HG02678 (cell line): ENCODE data around the gene GNAQ.

Experiments used
- ATAC-seq: cut with Tn5 transposase; IDR thresholded peaks from one replicate; pipeline ENCODE4 v1.9.1; 2021; ENCODE audit warnings: mild to moderate bottlenecking, moderate library complexity; ENCODE audit not compliant: unreplicated experiment

Gene GNAQ

GRCh38 chr9:77947651-77948050 lies 84.0 kb downstream of the GNAQ start:
- no peak for ATAC-seq

DNA sequence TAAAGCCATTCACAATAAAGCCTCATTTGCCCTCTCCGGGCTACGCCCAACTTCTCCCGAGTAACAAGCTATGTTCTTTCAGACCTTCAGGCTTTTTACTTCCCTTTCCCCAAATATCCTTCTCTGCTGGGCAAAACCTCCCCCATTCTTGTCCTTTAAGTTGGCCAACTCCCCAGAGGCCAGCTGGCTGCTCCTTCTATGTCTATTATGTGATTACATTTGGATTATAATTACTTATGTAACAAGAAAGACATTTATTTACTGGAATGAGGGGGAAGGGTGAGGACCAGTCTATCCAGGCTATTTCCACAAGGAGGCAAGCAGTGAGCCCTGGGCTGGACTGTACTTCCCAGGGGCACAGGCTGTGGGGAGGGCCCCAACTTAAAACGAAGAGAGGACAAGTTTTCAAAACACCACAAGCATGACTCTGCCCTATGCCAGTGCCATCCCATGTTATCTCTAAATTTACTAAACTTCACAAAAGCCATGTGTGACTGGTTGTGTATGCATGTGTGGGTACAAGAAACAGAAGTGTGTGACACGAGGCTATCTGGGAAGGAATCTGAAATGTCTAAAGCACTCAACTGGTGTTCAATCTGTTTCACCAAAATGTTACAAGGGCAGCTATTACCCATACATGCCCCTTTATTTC lies 84.5 kb downstream of the GNAQ start:
- ATAC-seq = no peak

DNA sequence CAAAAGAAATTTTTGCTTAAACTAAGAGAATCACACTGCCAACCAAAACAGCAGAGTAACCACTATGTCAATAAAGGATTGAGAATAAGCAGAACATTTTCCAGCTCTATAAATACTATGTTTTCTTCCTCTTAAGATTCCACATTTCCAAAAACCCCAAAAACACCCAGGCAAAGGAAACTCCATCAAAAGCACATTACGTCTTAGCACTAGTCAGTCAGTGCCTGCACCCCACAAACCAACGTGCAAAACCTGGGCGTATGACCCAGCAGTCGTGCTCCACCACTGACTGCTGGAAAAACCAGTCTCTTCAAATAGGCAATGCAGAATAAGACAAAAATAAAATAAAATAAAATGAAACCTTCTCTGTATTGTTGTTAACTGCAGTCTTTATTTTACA lies 85.3 kb downstream of the GNAQ start:
- ATAC-seq = no peak

GRCh38 chr9:77945798-77946197 lies 85.8 kb downstream of the GNAQ start:
- no peak for ATAC-seq

- no peak for ATAC-seq
These were observed 86.9 kb downstream of the GNAQ start for GRCh38 chr9:77944556-77945243.

DNA sequence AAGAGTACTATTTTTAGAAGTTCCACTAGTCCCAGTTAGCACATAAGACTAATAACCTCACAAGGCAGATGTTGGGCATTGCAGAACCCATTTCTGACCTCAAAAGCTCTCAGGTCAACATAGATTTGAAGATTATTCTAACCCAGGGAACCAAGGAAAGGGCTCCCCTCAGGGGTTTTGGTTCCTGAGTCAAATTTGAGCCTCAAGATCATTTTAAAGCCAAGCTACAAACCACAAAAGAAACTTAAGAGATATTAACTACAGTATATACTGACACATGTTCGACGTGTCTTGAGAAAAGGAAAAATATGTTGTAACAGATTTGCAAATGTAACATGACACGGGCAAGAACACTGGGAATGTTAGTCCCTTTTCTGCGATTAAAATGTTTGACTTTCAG lies 88.6 kb downstream of the GNAQ start:
- no peak for ATAC-seq

GRCh38 chr9:77939149-77939668 lies 92.4 kb downstream of the GNAQ start:
- ATAC-seq = no peak

GRCh38 chr9:77938163-77938562 lies 93.4 kb downstream of the GNAQ start:
- ATAC-seq = no peak

DNA sequence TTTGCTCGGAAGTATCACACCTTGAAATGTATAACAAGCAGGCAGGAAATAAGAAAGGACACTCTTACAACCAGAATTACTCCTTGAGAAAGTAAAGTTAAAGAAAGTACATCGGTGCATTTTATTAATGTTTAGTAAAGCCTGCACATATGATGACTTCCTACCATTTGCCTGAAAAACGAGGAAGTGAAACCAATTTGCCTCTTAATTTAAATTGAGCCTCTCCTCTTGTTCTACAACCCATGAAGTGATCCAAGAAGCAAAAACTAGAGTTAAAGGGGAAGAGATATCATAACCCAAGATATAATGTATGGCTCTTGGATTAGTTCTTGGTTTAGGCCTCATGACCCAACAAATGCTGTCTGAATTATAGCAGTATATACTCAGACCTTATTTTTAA lies 95.6 kb downstream of the GNAQ start:
- ATAC-seq = no peak

GRCh38 chr9:77935211-77935610 lies 96.4 kb downstream of the GNAQ start:
- no peak for ATAC-seq

GRCh38 chr9:77933976-77934375 lies 97.6 kb downstream of the GNAQ start:
- ATAC-seq = no peak

GRCh38 chr9:77933019-77933418 lies 98.6 kb downstream of the GNAQ start:
- ATAC-seq = no peak

DNA sequence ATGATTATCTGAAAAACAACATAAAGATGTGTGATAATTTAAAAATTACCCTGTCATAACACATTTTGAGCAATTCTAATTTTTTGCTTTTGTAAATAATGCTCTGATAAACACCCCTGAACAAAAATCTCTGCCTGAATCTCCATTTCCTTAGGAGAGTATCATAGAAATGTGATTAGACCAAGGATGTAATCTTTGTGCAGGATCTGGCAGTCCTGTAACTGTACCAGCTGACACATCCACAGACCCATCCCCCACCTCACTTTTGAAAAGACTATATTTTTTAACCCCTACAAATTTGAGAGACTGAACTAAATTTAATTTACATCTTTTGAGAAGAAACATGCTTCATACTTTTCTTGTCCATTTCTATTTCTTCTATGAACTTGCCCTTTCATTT lies 101.7 kb downstream of the GNAQ start:
- ATAC-seq = no peak

- no peak for ATAC-seq
These were observed 104.3 kb downstream of the GNAQ start for GRCh38 chr9:77927265-77927664.

- no peak for ATAC-seq
These were observed 105.2 kb downstream of the GNAQ start for GRCh38 chr9:77926371-77926878.

- ATAC-seq = no peak
These were observed 109.0 kb downstream of the GNAQ start for GRCh38 chr9:77922591-77922990.

DNA sequence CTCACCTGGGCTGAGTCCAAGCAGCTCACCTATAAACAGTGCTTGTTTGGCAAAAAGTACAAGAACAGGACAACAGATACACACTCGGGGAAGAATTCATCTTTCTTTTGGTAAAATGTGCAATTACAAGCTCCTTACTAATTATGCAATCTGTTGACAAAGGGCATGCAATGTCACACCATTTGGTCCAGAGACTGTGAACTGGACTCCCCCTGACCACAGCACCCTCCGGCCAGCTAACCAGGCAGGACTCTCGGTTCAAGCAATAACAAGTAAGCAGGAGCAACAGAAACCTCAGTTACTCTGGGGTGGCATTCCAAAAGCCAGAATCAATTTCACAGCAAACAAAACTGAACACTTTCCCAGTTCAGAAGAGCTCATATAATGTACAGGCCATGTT lies 113.8 kb downstream of the GNAQ start:
- ATAC-seq = no peak

DNA sequence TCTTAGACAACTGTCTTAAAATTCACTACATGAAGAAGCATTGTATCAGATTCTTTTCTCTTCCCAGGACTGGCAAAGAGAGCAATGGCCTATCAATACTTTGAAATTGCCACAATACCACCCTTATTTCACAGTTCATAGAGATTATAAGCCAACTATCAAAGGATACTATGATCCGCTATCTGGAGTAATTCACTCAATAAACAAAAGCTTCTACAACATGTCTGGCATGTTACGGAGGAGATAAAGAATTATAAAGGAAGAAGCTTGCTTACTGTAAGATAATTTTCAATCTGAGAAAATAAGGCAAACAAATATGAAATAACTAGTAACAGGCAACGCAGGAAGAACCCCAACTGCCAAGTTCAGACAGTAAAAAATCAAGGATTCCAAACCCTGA lies 114.8 kb downstream of the GNAQ start:
- ATAC-seq = no peak

GRCh38 chr9:77916410-77916819 lies 115.2 kb downstream of the GNAQ start:
- ATAC-seq = peak; percentile 71

- no peak for ATAC-seq
These were observed 115.9 kb downstream of the GNAQ start for GRCh38 chr9:77915744-77916143.

DNA sequence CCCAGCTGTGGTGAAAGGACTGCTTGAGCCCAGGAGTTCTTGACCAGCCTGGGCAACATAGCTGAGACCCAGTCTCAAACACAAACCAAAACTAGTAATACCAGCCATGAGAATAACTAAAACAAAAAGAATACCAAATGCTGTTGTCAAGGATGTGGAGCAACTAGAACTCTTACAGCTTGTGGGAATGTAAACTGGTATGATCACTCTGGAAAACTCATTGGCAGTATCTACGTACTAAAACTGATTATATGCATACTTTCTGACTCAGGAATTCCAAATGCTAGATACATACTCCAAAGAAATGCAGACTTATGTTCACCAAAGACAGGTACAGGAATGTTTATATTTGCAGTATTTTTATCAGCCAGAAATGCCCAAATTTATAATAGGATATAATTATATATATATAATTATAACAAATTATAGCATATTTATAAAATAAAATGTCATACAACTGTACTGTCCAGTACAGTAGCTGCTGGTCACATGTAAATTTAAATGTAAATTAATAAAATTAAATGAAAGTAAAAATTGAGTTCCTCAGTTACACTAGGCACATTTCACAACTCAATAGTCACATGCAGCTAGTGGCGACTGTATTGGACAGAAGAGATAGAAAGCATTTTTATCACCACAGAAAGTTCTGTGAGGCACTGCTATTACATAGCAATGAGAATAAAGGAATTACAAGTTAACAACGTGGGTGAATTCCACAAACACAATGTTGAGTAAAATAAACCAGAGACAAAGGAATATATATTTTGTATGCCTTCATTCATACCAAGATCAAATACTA lies 118.5 kb downstream of the GNAQ start:
- no peak for ATAC-seq

DNA sequence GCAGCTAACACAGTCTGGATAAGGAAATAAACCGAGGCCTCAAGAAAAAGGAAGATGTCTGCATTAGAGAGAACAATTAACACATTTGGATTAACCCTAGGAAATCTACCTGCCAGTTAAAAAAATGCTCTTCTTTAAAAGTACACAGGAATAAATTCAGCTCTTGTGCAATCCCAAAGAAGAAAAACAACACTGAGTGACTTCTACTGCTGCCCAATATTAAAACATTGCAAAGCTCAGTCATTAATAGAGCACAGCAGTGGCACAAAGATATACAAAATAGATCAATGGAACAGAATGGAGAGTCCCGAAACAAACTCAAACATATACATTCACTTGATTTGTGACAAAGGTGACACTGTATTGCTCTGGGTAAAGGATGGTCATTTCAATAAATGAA lies 119.7 kb downstream of the GNAQ start:
- ATAC-seq = no peak
